K562 (cell line): ENCODE results near the gene ATRIP. TPM values are rescaled to one million over a fixed set of nuclear protein-coding genes. Genes with fewer than 3 reads are reported as not detected.

ENCODE experiments used
- BRD4 ChIP-seq: fragments of 200-600 bp; sonication (generic); IDR thresholded peaks from 2 replicates; pipeline ENCODE4 v1.6.1; 2017; ENCODE audit warnings: inconsistent platforms
- GABPB1 ChIP-seq: sonication (generic); formaldehyde crosslinking; IDR thresholded peaks from 2 replicates; pipeline ENCODE4 v1.8.0; 2022; ENCODE audit warnings: mild to moderate bottlenecking, missing genetic modification reagents
- HDAC6 ChIP-seq: IDR thresholded peaks from 2 replicates; pipeline ENCODE4 v1.6.1; 2012; ENCODE audit warnings: low read depth, mild to moderate bottlenecking, control low read depth, inconsistent platforms, low read length, moderate library complexity
- HOXB6 ChIP-seq: fragments of 250-450 bp; sonication (Bioruptor Pico); IDR thresholded peaks from 2 replicates; pipeline ENCODE4 v1.5.1; 2022; ENCODE audit warnings: mild to moderate bottlenecking, borderline replicate concordance
- IRF2 ChIP-seq: sonication (generic); formaldehyde crosslinking; IDR thresholded peaks from 2 replicates; pipeline ENCODE4 v1.8.1; 2022; ENCODE audit warnings: mild to moderate bottlenecking, missing genetic modification reagents
- KDM5B ChIP-seq: fragments of 200-600 bp; sonication (generic); IDR thresholded peaks from 2 replicates; pipeline ENCODE4 v1.6.1; 2012; ENCODE audit warnings: low read depth, mild to moderate bottlenecking, moderate library complexity, low read length, control low read depth, inconsistent platforms; ENCODE audit not compliant: insufficient replicate concordance
- MYC ChIP-seq, 2 experiments: fragments of 250-450 bp in 1 of 2; sonication (Bioruptor Pico) in 1 of 2; IDR thresholded peaks; 2 replicates each; pipeline versions ENCODE4 v1.5.1 to v1.6.1; 2012 to 2021; ENCODE audit warnings: low read depth in 2 of 2, borderline replicate concordance in 1 of 2, improper control_type of control experiment in 1 of 2, low read length in 1 of 2, mild to moderate bottlenecking in 1 of 2, moderate library complexity in 1 of 2
- POLR3A ChIP-seq: IDR thresholded peaks from 2 replicates; pipeline ENCODE4 v1.6.1; 2011; ENCODE audit warnings: borderline replicate concordance, mild to moderate bottlenecking, moderate library complexity; ENCODE audit not compliant: insufficient read length, insufficient read depth; ENCODE audit errors: extremely low read depth
- POU5F1 ChIP-seq: fragments of 150-350 bp; IDR thresholded peaks from 2 replicates; pipeline ENCODE4 v1.6.1; 2014; ENCODE audit warnings: borderline replicate concordance, low read length, low read depth, mild to moderate bottlenecking; ENCODE audit not compliant: partially characterized antibody
- STAG1 ChIP-seq: sonication (generic); formaldehyde crosslinking; IDR thresholded peaks from 2 replicates; pipeline ENCODE4 v1.5.0; 2020; ENCODE audit warnings: missing genetic modification reagents, borderline replicate concordance
- TGIF2 ChIP-seq: sonication (generic); formaldehyde crosslinking; IDR thresholded peaks from 2 replicates; pipeline ENCODE4 v1.8.1; 2022; ENCODE audit warnings: mild to moderate bottlenecking, missing genetic modification reagents, moderate library complexity
- ZNF184 ChIP-seq: sonication (generic); formaldehyde crosslinking; IDR thresholded peaks from 2 replicates; pipeline ENCODE4 v1.5.0; 2020; ENCODE audit warnings: missing genetic modification reagents
- ZNF79 ChIP-seq: fragments of 250-450 bp; sonication (Bioruptor Pico); IDR thresholded peaks from 2 replicates; pipeline ENCODE4 v1.4.0; 2020; ENCODE audit warnings: low read depth, mild to moderate bottlenecking, moderate library complexity
- polyA plus RNA-seq, 8 experiments: library from polyadenylated mRNA; depleted of rRNA in 4 of 8; stranded (reverse) in 5 of 8; unstranded in 3 of 8; fragments of >200 nt; fragmentation: Nextera tagmentation in 2 of 8; fragmentation: Illumina TruSeq in 1 of 8; extraction: Ambion mirVana in 2 of 8; extraction: Trizol in 1 of 8; gene quantifications; 2 replicates each; pipeline versions ENCODE4 v1.2.1 to v1.2.3, GENCODE V29; 2011 to 2014; ENCODE audit warnings: inconsistent platforms in 1 of 8, missing spikeins in 1 of 8
- total RNA-seq, 7 experiments: library from RNA; depleted of rRNA in 6 of 7; stranded (reverse); fragments of >200 nt in 6 of 7; fragmentation: Illumina TruSeq in 2 of 7; extraction: Trizol in 2 of 7; gene quantifications; 2 replicates each; pipeline versions ENCODE4 v1.2.1 to v1.2.3, GENCODE V29; 2011 to 2021; ENCODE audit warnings: low replicate concordance in 1 of 7
- TF ChIP-seq, protein P1 (sequence below), 2 experiments: fragments of 450-650 bp in 1 of 2; sonication (generic) in 1 of 2; formaldehyde crosslinking; conservative IDR thresholded peaks; 2 replicates each; pipeline versions ENCODE4 v1.4.0 to v1.8.1; 2020 to 2022; ENCODE audit warnings: mild to moderate bottlenecking in 1 of 2, missing genetic modification reagents in 1 of 2
- TF ChIP-seq, protein P2 (sequence below), 2 experiments: fragments of 450-650 bp; formaldehyde crosslinking in 1 of 2; IDR thresholded peaks; 2 replicates each; pipeline versions ENCODE4 v1.4.0 to v1.6.1; 2014 to 2020; ENCODE audit warnings: mild to moderate bottlenecking in 2 of 2, borderline replicate concordance in 1 of 2, low read depth in 1 of 2
- TF ChIP-seq, protein P3 (sequence below): fragments of 450-650 bp; formaldehyde crosslinking; IDR thresholded peaks from 2 replicates; pipeline ENCODE4 v1.4.0; 2020; ENCODE audit warnings: mild to moderate bottlenecking, moderate library complexity

Gene ATRIP
- total and polyA plus RNA-seq, 9 of the 15 experiments (the other 6 are each of a cell fraction or from before 2014, with no cell fraction given): 1.7 to 15.7 (median 10.5) TPM

DNA sequence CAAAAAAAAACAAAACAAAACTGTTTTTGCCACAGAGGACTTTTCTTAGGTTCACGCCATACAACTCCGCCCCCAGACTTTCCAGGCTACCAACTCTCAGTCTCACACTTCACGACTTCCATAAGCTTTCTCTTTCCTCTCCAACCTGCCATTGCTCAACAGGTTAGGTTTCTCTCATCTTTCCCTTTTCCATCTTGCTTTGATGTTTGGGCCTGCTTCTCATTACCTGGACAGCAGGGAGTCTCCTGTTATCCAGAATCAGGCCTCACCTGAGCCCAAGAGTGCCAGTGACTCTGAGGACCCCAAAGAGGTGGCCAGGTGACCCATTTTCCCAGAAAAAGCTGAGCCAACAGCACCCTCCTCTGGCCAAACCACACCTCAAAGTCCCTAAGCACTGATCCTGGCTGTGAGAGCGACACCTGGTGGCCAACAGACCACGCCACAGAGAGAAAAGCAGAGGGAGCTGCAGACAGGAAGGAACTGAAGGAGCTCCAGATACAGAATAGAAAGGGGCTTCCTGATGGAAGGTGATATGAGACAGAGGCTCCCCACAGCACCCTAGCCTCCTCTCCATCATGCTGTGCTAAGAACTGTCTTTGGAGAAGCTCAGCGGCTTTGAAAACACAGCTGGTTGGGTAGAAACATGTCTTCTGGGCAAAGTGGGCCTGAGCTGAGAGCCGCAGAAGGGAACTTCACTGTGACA is 10.6 kb upstream of the ATRIP start (continued):
- TF ChIP-seq MYC (IDR thresholded peaks at IDR 0.05; ENCODE audit: low read depth, low read length): 0 out of 2 replicates have a peak, but pooled peaks have one; percentile 16
- no peak for TF ChIP-seq MYC (CRISPR knock-in tag; IDR thresholded peaks at IDR 0.05; ENCODE audit: borderline replicate concordance, low read depth)
- TF ChIP-seq, protein P1, sequence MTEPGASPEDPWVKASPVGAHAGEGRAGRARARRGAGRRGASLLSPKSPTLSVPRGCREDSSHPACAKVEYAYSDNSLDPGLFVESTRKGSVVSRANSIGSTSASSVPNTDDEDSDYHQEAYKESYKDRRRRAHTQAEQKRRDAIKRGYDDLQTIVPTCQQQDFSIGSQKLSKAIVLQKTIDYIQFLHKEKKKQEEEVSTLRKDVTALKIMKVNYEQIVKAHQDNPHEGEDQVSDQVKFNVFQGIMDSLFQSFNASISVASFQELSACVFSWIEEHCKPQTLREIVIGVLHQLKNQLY (CRISPR knock-in tag; conservative IDR thresholded peaks at IDR 0.05): no peak
- TF ChIP-seq, protein P2, sequence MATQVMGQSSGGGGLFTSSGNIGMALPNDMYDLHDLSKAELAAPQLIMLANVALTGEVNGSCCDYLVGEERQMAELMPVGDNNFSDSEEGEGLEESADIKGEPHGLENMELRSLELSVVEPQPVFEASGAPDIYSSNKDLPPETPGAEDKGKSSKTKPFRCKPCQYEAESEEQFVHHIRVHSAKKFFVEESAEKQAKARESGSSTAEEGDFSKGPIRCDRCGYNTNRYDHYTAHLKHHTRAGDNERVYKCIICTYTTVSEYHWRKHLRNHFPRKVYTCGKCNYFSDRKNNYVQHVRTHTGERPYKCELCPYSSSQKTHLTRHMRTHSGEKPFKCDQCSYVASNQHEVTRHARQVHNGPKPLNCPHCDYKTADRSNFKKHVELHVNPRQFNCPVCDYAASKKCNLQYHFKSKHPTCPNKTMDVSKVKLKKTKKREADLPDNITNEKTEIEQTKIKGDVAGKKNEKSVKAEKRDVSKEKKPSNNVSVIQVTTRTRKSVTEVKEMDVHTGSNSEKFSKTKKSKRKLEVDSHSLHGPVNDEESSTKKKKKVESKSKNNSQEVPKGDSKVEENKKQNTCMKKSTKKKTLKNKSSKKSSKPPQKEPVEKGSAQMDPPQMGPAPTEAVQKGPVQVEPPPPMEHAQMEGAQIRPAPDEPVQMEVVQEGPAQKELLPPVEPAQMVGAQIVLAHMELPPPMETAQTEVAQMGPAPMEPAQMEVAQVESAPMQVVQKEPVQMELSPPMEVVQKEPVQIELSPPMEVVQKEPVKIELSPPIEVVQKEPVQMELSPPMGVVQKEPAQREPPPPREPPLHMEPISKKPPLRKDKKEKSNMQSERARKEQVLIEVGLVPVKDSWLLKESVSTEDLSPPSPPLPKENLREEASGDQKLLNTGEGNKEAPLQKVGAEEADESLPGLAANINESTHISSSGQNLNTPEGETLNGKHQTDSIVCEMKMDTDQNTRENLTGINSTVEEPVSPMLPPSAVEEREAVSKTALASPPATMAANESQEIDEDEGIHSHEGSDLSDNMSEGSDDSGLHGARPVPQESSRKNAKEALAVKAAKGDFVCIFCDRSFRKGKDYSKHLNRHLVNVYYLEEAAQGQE (IDR thresholded peaks at IDR 0.05; ENCODE audit: borderline replicate concordance): peak; percentile 92
- TF ChIP-seq, protein P2 (CRISPR knock-in tag; IDR thresholded peaks at IDR 0.05; ENCODE audit: low read depth): no peak
- TF ChIP-seq ZNF184: no peak
- TF ChIP-seq KDM5B: no peak
- no peak for TF ChIP-seq IRF2 (CRISPR knock-in tag)
- TF ChIP-seq HOXB6 (CRISPR knock-in tag): no peak
- no peak for TF ChIP-seq POU5F1
- TF ChIP-seq GABPB1 (CRISPR knock-in tag): 0 out of 2 replicates have a peak, but pooled peaks have one; percentile 19
- TF ChIP-seq POLR3A: no peak
- no peak for TF ChIP-seq ZNF79
- TF ChIP-seq TGIF2 (CRISPR knock-in tag): no peak
- no peak for TF ChIP-seq BRD4
- TF ChIP-seq STAG1 (CRISPR knock-in tag): peak; percentile 52; the same call in 1 of the 2 replicates
- no peak for TF ChIP-seq HDAC6
- TF ChIP-seq, protein P3, sequence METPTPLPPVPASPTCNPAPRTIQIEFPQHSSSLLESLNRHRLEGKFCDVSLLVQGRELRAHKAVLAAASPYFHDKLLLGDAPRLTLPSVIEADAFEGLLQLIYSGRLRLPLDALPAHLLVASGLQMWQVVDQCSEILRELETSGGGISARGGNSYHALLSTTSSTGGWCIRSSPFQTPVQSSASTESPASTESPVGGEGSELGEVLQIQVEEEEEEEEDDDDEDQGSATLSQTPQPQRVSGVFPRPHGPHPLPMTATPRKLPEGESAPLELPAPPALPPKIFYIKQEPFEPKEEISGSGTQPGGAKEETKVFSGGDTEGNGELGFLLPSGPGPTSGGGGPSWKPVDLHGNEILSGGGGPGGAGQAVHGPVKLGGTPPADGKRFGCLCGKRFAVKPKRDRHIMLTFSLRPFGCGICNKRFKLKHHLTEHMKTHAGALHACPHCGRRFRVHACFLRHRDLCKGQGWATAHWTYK (CRISPR knock-in tag): no peak
